A673 (cell line): ENCODE measurements around the gene SLC12A7. TPM values are rescaled to one million over a fixed set of nuclear protein-coding genes. Genes with fewer than 3 reads are reported as not detected.

Experiments used
- BruUV-seq: library from RNA; stranded (reverse); fragments of 400-500 nt; replicated peaks from 2 replicates; lab custom pipeline; 2021; lab: Mats Ljungman, UMichigan
- CTCF ChIA-PET: fragments of 300-600 bp; sonication (Branson Sonifier 250); formaldehyde crosslinking; loops from one replicate; lab custom pipeline; 2022; ENCODE audit warnings: antibody characterized with exemption; lab: Charles Lee
- POLR2A ChIA-PET: fragments of 300-600 bp; sonication (Branson Sonifier 250); formaldehyde crosslinking; loops from one replicate; lab custom pipeline; 2022; ENCODE audit warnings: antibody characterized with exemption; ENCODE audit not compliant: low non-redundant PET; lab: Charles Lee
- DNase-seq: peaks from one replicate; pipeline ENCODE4 v3.0.0-alpha.2; 2015; ENCODE audit warnings: low spot score
- H3K27ac ChIP-seq: fragments of 200-600 bp; sonication (generic); 2 replicates; pipeline ENCODE4 v1.5.1; 2016; ENCODE audit warnings: mixed run types, low read depth, mild to moderate bottlenecking, mixed read lengths, antibody characterized with exemption, low read length; ENCODE audit not compliant: poor library complexity, severe bottlenecking
- H3K27me3 ChIP-seq: fragments of 200-600 bp; sonication (generic); replicated peaks from 2 replicates; pipeline ENCODE4 v1.6.1; 2017; ENCODE audit warnings: mixed run types, low read depth, mild to moderate bottlenecking, mixed read lengths, antibody characterized with exemption, low read length; ENCODE audit not compliant: insufficient read depth, poor library complexity
- H3K36me3 ChIP-seq: fragments of 200-600 bp; sonication (generic); 2 replicates; pipeline ENCODE4 v1.6.1; 2016; ENCODE audit warnings: mixed run types, mild to moderate bottlenecking, mixed read lengths, antibody characterized with exemption, low read length; ENCODE audit not compliant: insufficient read depth, poor library complexity, severe bottlenecking
- H3K4me1 ChIP-seq: fragments of 200-600 bp; sonication (generic); 2 replicates; pipeline ENCODE4 v1.6.1; 2017; ENCODE audit warnings: mixed run types, mild to moderate bottlenecking, mixed read lengths, antibody characterized with exemption, low read length; ENCODE audit not compliant: insufficient read depth, poor library complexity, severe bottlenecking
- H3K4me3 ChIP-seq: fragments of 200-600 bp; sonication (generic); 2 replicates; pipeline ENCODE4 v1.5.1; 2016; ENCODE audit warnings: low read depth, mixed run types, mild to moderate bottlenecking, mixed read lengths, low read length; ENCODE audit not compliant: poor library complexity, severe bottlenecking
- H3K9me3 ChIP-seq: fragments of 200-600 bp; sonication (generic); 2 replicates; pipeline ENCODE4 v1.6.1; 2016; ENCODE audit warnings: mixed run types, low read depth, mild to moderate bottlenecking, mixed read lengths, antibody characterized with exemption, low read length; ENCODE audit not compliant: poor library complexity, severe bottlenecking
- EZH2 ChIP-seq: fragments of 200-600 bp; sonication (generic); IDR thresholded peaks from 2 replicates; pipeline ENCODE4 v1.6.1; 2017; ENCODE audit warnings: borderline replicate concordance, low read depth, mild to moderate bottlenecking, mixed read lengths, antibody characterized with exemption, low read length; ENCODE audit not compliant: poor library complexity, severe bottlenecking
- intact Hi-C: fragments of 100-400 bp; cut with micrococcal nuclease; formaldehyde crosslinking; loops from one replicate; pipeline ENCODE4 v1.10.0; 2022; ENCODE audit not compliant: unreplicated experiment
- total RNA-seq: library from RNA; stranded (reverse); gene quantifications from 2 replicates; pipeline ENCODE4 v1.2.3, GENCODE V29; 2021
- TF ChIP-seq, protein P1 (sequence below): fragments of 300-800, 200-600 bp; sonication (generic); conservative IDR thresholded peaks from 2 replicates; pipeline ENCODE4 v1.5.1; 2017; ENCODE audit warnings: low read depth, mild to moderate bottlenecking, antibody characterized with exemption, low read length, moderate library complexity, mixed read lengths

Gene SLC12A7
- total RNA-seq, 1 experiment from 2014 or later, result 45.2 TPM

DNA sequence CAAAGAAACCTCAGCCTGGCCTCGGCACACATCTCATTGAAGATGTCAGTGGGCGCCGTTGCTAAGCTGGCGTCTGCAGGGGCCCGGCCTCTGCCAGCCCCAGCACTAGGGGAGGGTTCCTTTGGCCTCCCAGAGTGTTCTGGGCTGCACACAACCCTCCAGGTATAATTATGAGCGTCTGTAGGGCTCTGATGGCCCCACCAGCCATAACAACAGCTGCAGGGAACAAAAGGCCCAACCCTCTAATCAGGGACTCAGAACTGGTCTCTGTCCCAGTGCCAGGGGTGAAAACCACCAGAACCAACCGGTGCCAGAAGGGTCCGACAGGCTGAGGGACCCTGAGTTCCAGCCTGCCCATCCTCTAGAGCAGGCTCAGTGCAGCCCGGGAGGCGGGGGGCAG is 39.5 kb upstream of the SLC12A7 start:
- H3K36me3 ChIP-seq, result no peaks in the 10 kb centered on the region
- intact Hi-C loops, result no loop called here
- TF ChIP-seq, protein P1, sequence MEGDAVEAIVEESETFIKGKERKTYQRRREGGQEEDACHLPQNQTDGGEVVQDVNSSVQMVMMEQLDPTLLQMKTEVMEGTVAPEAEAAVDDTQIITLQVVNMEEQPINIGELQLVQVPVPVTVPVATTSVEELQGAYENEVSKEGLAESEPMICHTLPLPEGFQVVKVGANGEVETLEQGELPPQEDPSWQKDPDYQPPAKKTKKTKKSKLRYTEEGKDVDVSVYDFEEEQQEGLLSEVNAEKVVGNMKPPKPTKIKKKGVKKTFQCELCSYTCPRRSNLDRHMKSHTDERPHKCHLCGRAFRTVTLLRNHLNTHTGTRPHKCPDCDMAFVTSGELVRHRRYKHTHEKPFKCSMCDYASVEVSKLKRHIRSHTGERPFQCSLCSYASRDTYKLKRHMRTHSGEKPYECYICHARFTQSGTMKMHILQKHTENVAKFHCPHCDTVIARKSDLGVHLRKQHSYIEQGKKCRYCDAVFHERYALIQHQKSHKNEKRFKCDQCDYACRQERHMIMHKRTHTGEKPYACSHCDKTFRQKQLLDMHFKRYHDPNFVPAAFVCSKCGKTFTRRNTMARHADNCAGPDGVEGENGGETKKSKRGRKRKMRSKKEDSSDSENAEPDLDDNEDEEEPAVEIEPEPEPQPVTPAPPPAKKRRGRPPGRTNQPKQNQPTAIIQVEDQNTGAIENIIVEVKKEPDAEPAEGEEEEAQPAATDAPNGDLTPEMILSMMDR, result no peak
- no peak for TF ChIP-seq EZH2
- DNase-seq, result no peak
- no TSS peak for BruUV-seq
- CTCF ChIA-PET, result no interaction called here
- H3K4me1 ChIP-seq, result no peaks in the 10 kb centered on the region
- H3K9me3 ChIP-seq, result no peaks in the 10 kb centered on the region
- H3K27me3 ChIP-seq, result peaks cover 13% of the 10 kb centered on the region
- H3K27ac ChIP-seq, result no peak overlapping the region
- POLR2A ChIA-PET, result no interaction called here
- H3K4me3 ChIP-seq, result no peak overlapping the region

DNA sequence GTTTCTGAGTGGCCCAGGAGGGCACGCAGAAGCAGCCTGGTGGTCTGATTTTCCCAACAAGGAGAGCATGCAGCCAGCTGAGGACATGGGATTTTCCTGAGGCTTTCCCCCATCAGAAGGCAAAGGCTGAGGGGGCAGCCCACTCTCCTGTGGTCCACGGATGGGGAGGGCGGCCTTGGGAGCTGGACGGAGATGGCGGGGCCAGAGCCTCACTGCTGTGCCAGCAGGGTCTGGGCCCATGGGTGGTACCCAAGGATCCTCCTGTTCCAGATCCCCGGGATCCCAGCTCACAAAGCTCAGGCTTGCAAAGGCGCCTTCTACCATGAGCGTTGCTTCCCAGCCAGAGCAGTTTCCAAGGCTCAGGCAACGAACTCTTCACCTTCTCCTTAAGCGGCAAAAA is 39.0 kb upstream of the SLC12A7 start:
- BruUV-seq, result no TSS peak
- no peak for TF ChIP-seq EZH2
- TF ChIP-seq, protein P1, result no peak
- DNase-seq, result no peak
- ChIA-PET POLR2A (no interaction called here), CTCF (no interaction called here)
- Histone ChIP-seq H3K36me3 (no peaks in the 10 kb centered on the region), H3K4me3 (no peak overlapping the region), H3K4me1 (no peaks in the 10 kb centered on the region), H3K27me3 (peaks cover 8% of the 10 kb centered on the region), H3K9me3 (no peaks in the 10 kb centered on the region), H3K27ac (no peak overlapping the region)
- intact Hi-C loops, result no loop called here

DNA sequence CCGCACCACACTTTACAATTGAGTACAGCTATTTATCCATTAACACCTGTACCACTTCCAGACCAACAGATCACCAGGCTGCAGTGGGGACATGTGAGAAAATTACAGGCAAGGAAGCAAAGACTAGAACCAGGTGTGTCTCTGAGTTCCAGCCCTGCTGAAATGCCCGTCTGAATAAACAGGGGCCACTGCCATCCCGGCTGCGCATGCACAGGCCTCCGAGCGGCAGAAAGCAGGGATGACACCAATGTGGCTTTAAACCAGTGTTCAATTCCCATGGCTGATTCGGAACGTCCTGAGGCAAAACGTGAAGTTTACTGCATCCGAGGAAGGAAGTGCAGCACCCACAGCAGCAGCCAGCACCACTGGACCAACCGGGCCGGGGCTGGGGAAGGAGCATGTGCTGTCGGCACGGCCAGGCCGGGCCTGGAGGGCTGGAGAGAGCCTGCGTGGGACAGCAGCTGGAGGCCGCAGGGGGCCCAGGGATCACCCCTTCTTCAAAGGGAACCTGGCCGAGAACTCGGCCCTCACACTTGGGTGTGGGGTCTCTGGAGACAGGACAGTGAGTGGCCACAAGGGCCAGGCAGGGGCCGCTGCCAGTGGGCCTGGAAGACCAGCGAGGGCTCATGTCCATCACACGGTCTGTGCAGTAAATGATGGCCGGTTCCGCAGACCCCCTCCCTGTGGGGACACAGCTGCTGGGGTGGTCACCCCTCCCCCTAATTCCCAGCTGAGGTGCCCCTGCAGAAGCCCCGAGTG is 33.0 kb upstream of the SLC12A7 start:
- POLR2A ChIA-PET, result no interaction called here
- intact Hi-C loops, result loop anchor here (5.0 kb wide), 1 partner anchor 138 kb away; the partner anchor contains the start of gene NKD2
- peaks cover 11% of the 10 kb centered on the region for H3K4me1 ChIP-seq
- H3K4me3 ChIP-seq, result no peak overlapping the region
- CTCF ChIA-PET, result no interaction called here
- no peak for DNase-seq
- no peaks in the 10 kb centered on the region for H3K9me3 ChIP-seq
- TF ChIP-seq EZH2, result no peak
- TF ChIP-seq, protein P1, result no peak
- no peaks in the 10 kb centered on the region for H3K27me3 ChIP-seq
- no peaks in the 10 kb centered on the region for H3K36me3 ChIP-seq
- no TSS peak for BruUV-seq
- H3K27ac ChIP-seq, result no peak overlapping the region
